Esophagus muscularis mucosa (tissue), 4 donors: ENCODE measurements around the gene SIAE.

Experiments
- CTCF ChIP-seq, 3 experiments: fragments of 200-600 bp in 2 of 3; fragments of 450-650 bp in 1 of 3; sonication (generic) in 2 of 3; IDR thresholded peaks; one replicate each; pipeline ENCODE4 v1.5.1; 2017 to 2019; ENCODE audit warnings: antibody characterized with exemption in 3 of 3, mild to moderate bottlenecking in 2 of 3, moderate library complexity in 1 of 3
- EP300 ChIP-seq: sonication (generic); formaldehyde crosslinking; IDR thresholded peaks from one replicate; pipeline ENCODE4 v1.6.1; 2017; ENCODE audit warnings: antibody characterized with exemption
- POLR2A ChIP-seq: fragments of 450-650 bp; IDR thresholded peaks from one replicate; pipeline ENCODE4 v1.6.1; 2017; ENCODE audit warnings: antibody characterized with exemption, moderate library complexity, mild to moderate bottlenecking, low read depth

DNA sequence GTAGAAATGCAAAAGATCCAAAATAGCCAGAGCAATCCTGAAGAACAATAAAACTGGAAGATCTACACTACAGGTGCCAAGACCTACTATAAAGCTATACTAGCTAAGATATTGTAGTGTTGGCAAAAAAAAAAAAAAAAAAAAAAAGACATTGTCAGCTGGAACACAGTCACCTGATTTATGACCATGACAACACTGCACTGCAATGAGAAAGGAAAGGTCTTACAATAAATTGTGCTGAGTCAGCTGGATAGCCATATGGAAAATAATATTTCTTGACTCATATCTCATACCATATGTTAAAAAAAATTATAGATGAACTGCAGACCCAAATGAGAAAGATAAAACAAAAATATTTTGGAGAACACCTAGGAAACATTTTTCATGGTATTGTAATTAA lies 65.4 kb downstream of the SIAE start:
- TF ChIP-seq CTCF (IDR thresholded peaks at IDR 0.05) (no peak), EP300 (no peak), POLR2A (no peak)
